Panc1 (cell line): Measurements from ENCODE around the gene APCDD1. TPM values are rescaled to one million over a fixed set of nuclear protein-coding genes. Genes with fewer than 3 reads are reported as not detected.

Source experiments
- ATAC-seq: fragments of 200-7000 bp; cut with Tn5 transposase; 2 replicates; pipeline ENCODE4 v1.9.1; 2020; ENCODE audit warnings: mild to moderate bottlenecking, moderate library complexity
- BruUV-seq: library from RNA; stranded (reverse); fragments of 400-500 nt; replicated peaks from 2 replicates; lab custom pipeline; 2021; lab: Mats Ljungman, UMichigan
- CTCF ChIA-PET: fragments of 300-600 bp; sonication (Branson Sonifier 250); formaldehyde crosslinking; loops from one replicate; lab custom pipeline; 2022; ENCODE audit warnings: antibody characterized with exemption; lab: Charles Lee
- POLR2A ChIA-PET: fragments of 300-600 bp; sonication (Branson Sonifier 250); formaldehyde crosslinking; loops from one replicate; lab custom pipeline; 2022; ENCODE audit warnings: antibody characterized with exemption; lab: Charles Lee
- DNase-seq: peaks from one replicate; pipeline ENCODE4 v3.0.0-alpha.2; 2010; ENCODE audit warnings: low read depth, low spot score
- H3K27ac ChIP-seq: 2 replicates; pipeline ENCODE4 v1.5.1; 2011; ENCODE audit warnings: mild to moderate bottlenecking, low read length, inconsistent platforms
- H3K27me3 ChIP-seq: fragments of 200-500 bp; sonication (Bioruptor generic); 2 replicates; pipeline ENCODE4 v1.6.0; 2014; ENCODE audit warnings: low read length, inconsistent platforms; ENCODE audit not compliant: control insufficient read depth, insufficient read depth
- H3K36me3 ChIP-seq: fragments of 200-500 bp; sonication (Bioruptor generic); 2 replicates; pipeline ENCODE4 v1.5.1; 2014; ENCODE audit warnings: inconsistent platforms, mild to moderate bottlenecking, low read length, moderate library complexity; ENCODE audit not compliant: control insufficient read depth, insufficient read depth
- H3K4me1 ChIP-seq: 2 replicates; pipeline ENCODE4 v1.5.1; 2011; ENCODE audit warnings: inconsistent platforms, mild to moderate bottlenecking, low read length, moderate library complexity; ENCODE audit not compliant: control insufficient read depth, insufficient read depth
- H3K4me3 ChIP-seq, 2 experiments: 2 replicates each; pipeline ENCODE4 v1.5.1; 2011 to 2012; ENCODE audit warnings: low read depth in 2 of 2, low read length in 2 of 2, mild to moderate bottlenecking in 2 of 2, inconsistent platforms in 1 of 2, moderate library complexity in 1 of 2
- H3K9me3 ChIP-seq: fragments of 200-500 bp; sonication (Bioruptor generic); 2 replicates; pipeline ENCODE4 v1.5.1; 2014; ENCODE audit warnings: low read depth, mild to moderate bottlenecking, inconsistent platforms, low read length, moderate library complexity; ENCODE audit not compliant: control insufficient read depth, insufficient read depth
- POLR2AphosphoS5 ChIP-seq: IDR thresholded peaks from 2 replicates; pipeline ENCODE4 v1.6.1; 2012; ENCODE audit warnings: mild to moderate bottlenecking, low read depth, low read length, moderate library complexity
- SIN3A ChIP-seq: IDR thresholded peaks from 2 replicates; pipeline ENCODE4 v1.6.1; 2012; ENCODE audit warnings: low read depth, mild to moderate bottlenecking, low read length, moderate library complexity, borderline replicate concordance; ENCODE audit not compliant: insufficient read depth
- TCF7L2 ChIP-seq: IDR thresholded peaks from 2 replicates; pipeline ENCODE4 v1.6.1; 2011; ENCODE audit warnings: mild to moderate bottlenecking, low read depth, low read length, inconsistent platforms
- in situ Hi-C: cut with HindIII; loops from 2 replicates; pipeline ENCODE4 v1.10.0; 2016; ENCODE audit warnings: low sequenced_read_pairs, low pct_unique_long_range_greater_than_20kb
- intact Hi-C: fragments of 100-400 bp; cut with micrococcal nuclease; formaldehyde crosslinking; loops from one replicate; pipeline ENCODE4 v1.10.0; 2022; ENCODE audit not compliant: unreplicated experiment
- total RNA-seq: library from RNA; stranded (reverse); gene quantifications from one replicate; pipeline ENCODE4 v1.2.1, GENCODE V29; 2021; ENCODE audit not compliant: unreplicated experiment
- TF ChIP-seq, protein P1 (sequence below): fragments of 450-650 bp; IDR thresholded peaks from 2 replicates; pipeline ENCODE4 v1.5.1; 2017; ENCODE audit warnings: mild to moderate bottlenecking
- TF ChIP-seq, protein P2 (sequence below), 2 experiments: IDR thresholded peaks; 2 replicates each; pipeline ENCODE4 v1.6.1; 2011 to 2012; ENCODE audit warnings: low read depth in 2 of 2, control low read depth in 1 of 2, low read length in 1 of 2, mild to moderate bottlenecking in 1 of 2, moderate library complexity in 1 of 2; ENCODE audit not compliant: insufficient read depth in 1 of 2

APCDD1 gene
- total RNA-seq, 1 experiment from 2014 or later = 0.36 TPM

DNA sequence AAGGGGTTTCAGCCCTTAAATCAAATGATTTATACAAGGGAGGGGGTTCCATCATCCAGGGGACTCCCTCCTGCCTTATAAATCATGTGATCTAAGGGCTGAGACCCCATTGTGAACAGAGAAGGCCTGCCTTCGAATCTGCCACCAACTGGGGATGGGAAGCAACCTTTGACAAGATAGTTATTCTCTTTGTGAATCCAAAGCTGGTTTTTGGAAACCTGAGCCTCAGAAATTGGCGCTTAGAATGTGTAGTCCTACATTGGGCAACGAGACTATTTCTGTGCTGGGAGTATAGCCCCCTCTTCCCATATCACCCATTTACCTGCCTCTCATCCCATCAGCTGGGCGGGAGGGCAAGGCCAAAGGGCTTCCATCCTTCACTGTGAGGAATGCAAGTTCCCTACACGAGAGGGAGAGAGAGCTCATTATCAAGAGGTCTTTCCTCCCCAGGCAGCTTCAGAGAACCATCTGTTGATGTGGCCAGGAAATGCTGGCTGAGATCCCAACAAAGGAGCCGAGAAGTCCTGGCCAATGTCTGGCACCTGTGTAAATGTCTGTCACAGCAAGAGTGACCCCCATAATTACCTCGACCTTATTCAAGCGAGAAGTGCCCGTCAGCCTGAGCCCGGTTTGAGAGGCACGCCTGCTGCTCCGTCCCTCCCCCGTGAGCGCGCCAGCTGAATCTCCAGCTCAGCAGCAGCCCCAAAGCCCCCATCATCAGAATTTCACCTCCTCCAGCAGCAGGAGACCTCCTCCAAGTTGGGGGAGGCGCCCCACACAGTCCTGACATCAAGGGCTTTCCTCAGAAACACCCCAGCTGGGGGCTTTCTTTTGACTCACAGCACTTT is 48.4 kb upstream of the APCDD1 start:
- in situ Hi-C loops = no loop called here
- intact Hi-C loops = no loop called here
- H3K27me3 ChIP-seq = peaks cover 6% of the 10 kb centered on the region
- no peak for ATAC-seq
- TF ChIP-seq, protein P1, sequence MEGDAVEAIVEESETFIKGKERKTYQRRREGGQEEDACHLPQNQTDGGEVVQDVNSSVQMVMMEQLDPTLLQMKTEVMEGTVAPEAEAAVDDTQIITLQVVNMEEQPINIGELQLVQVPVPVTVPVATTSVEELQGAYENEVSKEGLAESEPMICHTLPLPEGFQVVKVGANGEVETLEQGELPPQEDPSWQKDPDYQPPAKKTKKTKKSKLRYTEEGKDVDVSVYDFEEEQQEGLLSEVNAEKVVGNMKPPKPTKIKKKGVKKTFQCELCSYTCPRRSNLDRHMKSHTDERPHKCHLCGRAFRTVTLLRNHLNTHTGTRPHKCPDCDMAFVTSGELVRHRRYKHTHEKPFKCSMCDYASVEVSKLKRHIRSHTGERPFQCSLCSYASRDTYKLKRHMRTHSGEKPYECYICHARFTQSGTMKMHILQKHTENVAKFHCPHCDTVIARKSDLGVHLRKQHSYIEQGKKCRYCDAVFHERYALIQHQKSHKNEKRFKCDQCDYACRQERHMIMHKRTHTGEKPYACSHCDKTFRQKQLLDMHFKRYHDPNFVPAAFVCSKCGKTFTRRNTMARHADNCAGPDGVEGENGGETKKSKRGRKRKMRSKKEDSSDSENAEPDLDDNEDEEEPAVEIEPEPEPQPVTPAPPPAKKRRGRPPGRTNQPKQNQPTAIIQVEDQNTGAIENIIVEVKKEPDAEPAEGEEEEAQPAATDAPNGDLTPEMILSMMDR = no peak
- TF ChIP-seq POLR2AphosphoS5 (no peak), TCF7L2 (no peak), SIN3A (no peak)
- TF ChIP-seq, protein P2, sequence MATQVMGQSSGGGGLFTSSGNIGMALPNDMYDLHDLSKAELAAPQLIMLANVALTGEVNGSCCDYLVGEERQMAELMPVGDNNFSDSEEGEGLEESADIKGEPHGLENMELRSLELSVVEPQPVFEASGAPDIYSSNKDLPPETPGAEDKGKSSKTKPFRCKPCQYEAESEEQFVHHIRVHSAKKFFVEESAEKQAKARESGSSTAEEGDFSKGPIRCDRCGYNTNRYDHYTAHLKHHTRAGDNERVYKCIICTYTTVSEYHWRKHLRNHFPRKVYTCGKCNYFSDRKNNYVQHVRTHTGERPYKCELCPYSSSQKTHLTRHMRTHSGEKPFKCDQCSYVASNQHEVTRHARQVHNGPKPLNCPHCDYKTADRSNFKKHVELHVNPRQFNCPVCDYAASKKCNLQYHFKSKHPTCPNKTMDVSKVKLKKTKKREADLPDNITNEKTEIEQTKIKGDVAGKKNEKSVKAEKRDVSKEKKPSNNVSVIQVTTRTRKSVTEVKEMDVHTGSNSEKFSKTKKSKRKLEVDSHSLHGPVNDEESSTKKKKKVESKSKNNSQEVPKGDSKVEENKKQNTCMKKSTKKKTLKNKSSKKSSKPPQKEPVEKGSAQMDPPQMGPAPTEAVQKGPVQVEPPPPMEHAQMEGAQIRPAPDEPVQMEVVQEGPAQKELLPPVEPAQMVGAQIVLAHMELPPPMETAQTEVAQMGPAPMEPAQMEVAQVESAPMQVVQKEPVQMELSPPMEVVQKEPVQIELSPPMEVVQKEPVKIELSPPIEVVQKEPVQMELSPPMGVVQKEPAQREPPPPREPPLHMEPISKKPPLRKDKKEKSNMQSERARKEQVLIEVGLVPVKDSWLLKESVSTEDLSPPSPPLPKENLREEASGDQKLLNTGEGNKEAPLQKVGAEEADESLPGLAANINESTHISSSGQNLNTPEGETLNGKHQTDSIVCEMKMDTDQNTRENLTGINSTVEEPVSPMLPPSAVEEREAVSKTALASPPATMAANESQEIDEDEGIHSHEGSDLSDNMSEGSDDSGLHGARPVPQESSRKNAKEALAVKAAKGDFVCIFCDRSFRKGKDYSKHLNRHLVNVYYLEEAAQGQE (IDR thresholded peaks at IDR 0.05; ENCODE audit: insufficient read depth in 1 of 2, low read depth in 2 of 2, low read length in 1 of 2) = no peak
- H3K4me3 ChIP-seq = no peak overlapping the region
- no peaks in the 10 kb centered on the region for H3K36me3 ChIP-seq
- no peak for DNase-seq
- no peaks in the 10 kb centered on the region for H3K4me1 ChIP-seq
- no TSS peak for BruUV-seq
- no peak overlapping the region for H3K27ac ChIP-seq
- H3K9me3 ChIP-seq = no peaks in the 10 kb centered on the region
- CTCF ChIA-PET = no interaction called here
- POLR2A ChIA-PET = no interaction called here

DNA sequence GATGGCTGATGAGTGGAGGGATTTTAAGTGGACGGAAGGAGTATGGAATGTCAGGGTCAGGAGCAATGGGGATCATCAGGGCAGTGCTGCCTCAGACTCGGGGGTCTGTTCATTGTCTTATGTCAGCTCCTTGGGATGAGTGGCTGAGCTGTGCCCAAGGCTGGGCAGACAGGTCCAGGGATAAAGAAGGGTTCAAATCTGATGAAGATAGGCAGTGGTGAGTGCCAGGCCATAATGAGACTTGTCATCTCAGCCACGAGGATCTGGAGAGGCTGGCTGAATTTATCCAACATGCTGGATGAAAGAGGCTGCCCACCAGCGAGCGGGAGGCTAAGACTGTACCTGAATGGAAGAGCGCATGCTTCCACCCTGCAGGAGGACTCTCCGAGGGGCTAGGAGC is 46.3 kb upstream of the APCDD1 start:
- no peak for ATAC-seq
- CTCF ChIA-PET = no interaction called here
- H3K27me3 ChIP-seq = peaks cover 5% of the 10 kb centered on the region
- no peak overlapping the region for H3K27ac ChIP-seq
- no peaks in the 10 kb centered on the region for H3K4me1 ChIP-seq
- intact Hi-C loops (no loop called here), in situ Hi-C loops (no loop called here)
- no peak for DNase-seq
- TF ChIP-seq, protein P1 = no peak
- TF ChIP-seq SIN3A = no peak
- no peak for TF ChIP-seq POLR2AphosphoS5
- no peak for TF ChIP-seq TCF7L2
- TF ChIP-seq, protein P2 (IDR thresholded peaks at IDR 0.05; ENCODE audit: insufficient read depth in 1 of 2, low read depth in 2 of 2, low read length in 1 of 2) = no peak
- BruUV-seq = no TSS peak
- POLR2A ChIA-PET = no interaction called here
- no peaks in the 10 kb centered on the region for H3K9me3 ChIP-seq
- H3K4me3 ChIP-seq = no peak overlapping the region
- H3K36me3 ChIP-seq = no peaks in the 10 kb centered on the region
